HEK293 (cell line): ENCODE results near the gene GPR3.

ENCODE experiments used
- CTCF ChIP-seq: fragments of 450-650 bp; formaldehyde crosslinking; IDR thresholded peaks from 2 replicates; pipeline ENCODE4 v1.5.1; 2016; ENCODE audit warnings: missing biosample characterization, missing genetic modification characterization
- KLF16 ChIP-seq: fragments of 450-650 bp; formaldehyde crosslinking; IDR thresholded peaks from 2 replicates; pipeline ENCODE4 v1.5.1; 2017; ENCODE audit warnings: missing biosample characterization, missing genetic modification characterization
- KLF7 ChIP-seq: fragments of 450-650 bp; formaldehyde crosslinking; IDR thresholded peaks from 2 replicates; pipeline ENCODE4 v1.5.1; 2016; ENCODE audit warnings: missing biosample characterization, missing genetic modification characterization, borderline replicate concordance
- KLF9 ChIP-seq: fragments of 450-650 bp; formaldehyde crosslinking; IDR thresholded peaks from 2 replicates; pipeline ENCODE4 v1.5.1; 2016; ENCODE audit warnings: missing biosample characterization, missing genetic modification characterization, low read depth
- MYNN ChIP-seq: fragments of 450-650 bp; formaldehyde crosslinking; IDR thresholded peaks from 2 replicates; pipeline ENCODE4 v1.5.1; 2016; ENCODE audit warnings: missing biosample characterization, missing genetic modification characterization, borderline replicate concordance
- PRDM2 ChIP-seq: fragments of 450-650 bp; formaldehyde crosslinking; IDR thresholded peaks from 2 replicates; pipeline ENCODE4 v1.5.1; 2016; ENCODE audit warnings: missing biosample characterization, missing genetic modification characterization, borderline replicate concordance
- SP3 ChIP-seq: fragments of 450-650 bp; formaldehyde crosslinking; IDR thresholded peaks from 2 replicates; pipeline ENCODE4 v1.5.1; 2016; ENCODE audit warnings: missing biosample characterization, missing genetic modification characterization
- ZBTB26 ChIP-seq: fragments of 450-650 bp; formaldehyde crosslinking; optimal IDR thresholded peaks from 2 replicates; pipeline ENCODE3; 2016; ENCODE audit warnings: missing biosample characterization, mild to moderate bottlenecking, missing genetic modification characterization
- ZNF148 ChIP-seq: fragments of 450-650 bp; formaldehyde crosslinking; IDR thresholded peaks from 2 replicates; pipeline ENCODE4 v1.5.0; 2017; ENCODE audit warnings: missing biosample characterization, missing genetic modification characterization, borderline replicate concordance
- ZNF18 ChIP-seq: fragments of 450-650 bp; formaldehyde crosslinking; IDR thresholded peaks from 2 replicates; pipeline ENCODE4 v1.5.1; 2016; ENCODE audit warnings: missing biosample characterization, missing genetic modification characterization
- ZNF19 ChIP-seq: fragments of 450-650 bp; formaldehyde crosslinking; IDR thresholded peaks from 2 replicates; pipeline ENCODE4; 2016; ENCODE audit warnings: missing biosample characterization, missing genetic modification characterization, low read depth
- ZNF280C ChIP-seq: fragments of 450-650 bp; formaldehyde crosslinking; IDR thresholded peaks from 2 replicates; pipeline ENCODE4 v1.5.1; 2016; ENCODE audit warnings: missing biosample characterization, missing genetic modification characterization
- ZNF341 ChIP-seq: fragments of 450-650 bp; formaldehyde crosslinking; IDR thresholded peaks from 2 replicates; pipeline ENCODE4; 2016; ENCODE audit warnings: low read depth, missing biosample characterization, missing genetic modification characterization
- ZNF354C ChIP-seq: fragments of 450-650 bp; formaldehyde crosslinking; IDR thresholded peaks from 2 replicates; pipeline ENCODE4 v1.5.1; 2016; ENCODE audit warnings: missing biosample characterization, missing genetic modification characterization, low read depth, borderline replicate concordance
- ZNF501 ChIP-seq: fragments of 450-650 bp; formaldehyde crosslinking; IDR thresholded peaks from 2 replicates; pipeline ENCODE4 v1.5.1; 2016; ENCODE audit warnings: missing biosample characterization, missing genetic modification characterization
- ZNF514 ChIP-seq: fragments of 450-650 bp; formaldehyde crosslinking; IDR thresholded peaks from 2 replicates; pipeline ENCODE4 v1.5.1; 2016; ENCODE audit warnings: missing biosample characterization, missing genetic modification characterization
- ZNF580 ChIP-seq: fragments of 450-650 bp; formaldehyde crosslinking; IDR thresholded peaks from 2 replicates; pipeline ENCODE4 v1.5.1; 2016; ENCODE audit warnings: missing biosample characterization, missing genetic modification characterization
- ZNF610 ChIP-seq: fragments of 450-650 bp; formaldehyde crosslinking; IDR thresholded peaks from 2 replicates; pipeline ENCODE4 v1.5.1; 2016; ENCODE audit warnings: missing biosample characterization, missing genetic modification characterization, borderline replicate concordance
- ZNF645 ChIP-seq: fragments of 450-650 bp; formaldehyde crosslinking; IDR thresholded peaks from 2 replicates; pipeline ENCODE4; 2016; ENCODE audit warnings: missing biosample characterization, missing genetic modification characterization
- ZNF664 ChIP-seq: fragments of 450-650 bp; formaldehyde crosslinking; IDR thresholded peaks from 2 replicates; pipeline ENCODE4 v1.5.1; 2016; ENCODE audit warnings: missing biosample characterization, missing genetic modification characterization
- ZNF76 ChIP-seq: fragments of 450-650 bp; formaldehyde crosslinking; IDR thresholded peaks from 2 replicates; pipeline ENCODE4; 2016; ENCODE audit warnings: low read depth, missing biosample characterization, missing genetic modification characterization, borderline replicate concordance

GPR3 gene

GRCh38 chr1:27366411-27367159 lies 25.8 kb upstream of the GPR3 start, which contains the start of gene MAP3K6 (continued):
- TF ChIP-seq ZNF280C, result no peak
- TF ChIP-seq PRDM2, result no peak
- TF ChIP-seq ZNF148, result no peak
- peak; percentile 81 for TF ChIP-seq ZNF76 (tag by site-specific recombination)
- peak; percentile 49; the same call in 1 of the 2 replicates for TF ChIP-seq KLF16 (tag by site-specific recombination)
- peak; percentile 55; the same call in 1 of the 2 replicates for TF ChIP-seq KLF9 (tag by site-specific recombination)
- peak; percentile 72 for TF ChIP-seq SP3 (tag by site-specific recombination)
- peak; percentile 98 for TF ChIP-seq ZNF341 (tag by site-specific recombination)
- TF ChIP-seq ZNF610 (tag by site-specific recombination), result peak; percentile 98
- no peak for TF ChIP-seq ZNF664
- no peak for TF ChIP-seq ZNF19 (tag by site-specific recombination)
- no peak for TF ChIP-seq MYNN (tag by site-specific recombination)
- TF ChIP-seq ZNF501 (tag by site-specific recombination), result peak; percentile 67; the same call in 1 of the 2 replicates
- no peak for TF ChIP-seq ZNF18 (tag by site-specific recombination)
- TF ChIP-seq ZNF645 (tag by site-specific recombination), result no peak
- TF ChIP-seq KLF7 (tag by site-specific recombination), result peak; percentile 28; the same call in 1 of the 2 replicates
- no peak for TF ChIP-seq ZNF514 (tag by site-specific recombination)
- TF ChIP-seq CTCF (tag by site-specific recombination), result no peak; the same call in 1 of the 2 replicates
- peak; percentile 65 for TF ChIP-seq ZBTB26
- TF ChIP-seq ZNF354C (tag by site-specific recombination), result no peak
- no peak for TF ChIP-seq ZNF580 (tag by site-specific recombination)
